Osteoblast (primary cell): Measurements from ENCODE around the gene BMP2K. TPM values are rescaled to one million over a fixed set of nuclear protein-coding genes. Genes with fewer than 3 reads are reported as not detected.
A peak's percentile ranks its signal among the peaks of the same experiment; 100 is the strongest.

ENCODE experiments used
- DNase-seq: peaks from one replicate; pipeline ENCODE4 v3.0.0; 2011; ENCODE audit warnings: low spot score, mixed read lengths; ENCODE audit not compliant: insufficient read length; ENCODE audit errors: missing footprints
- H2AFZ ChIP-seq: 2 replicates; pipeline ENCODE4 v1.6.0; 2011; ENCODE audit warnings: mild to moderate bottlenecking, low read length
- H3K27ac ChIP-seq: 2 replicates; pipeline ENCODE4 v1.5.1; 2011; ENCODE audit warnings: mild to moderate bottlenecking, low read depth, low read length, moderate library complexity
- H3K27me3 ChIP-seq: 2 replicates; pipeline ENCODE4 v1.6.0; 2012; ENCODE audit warnings: mild to moderate bottlenecking, control low read depth, inconsistent platforms, low read length, moderate library complexity; ENCODE audit not compliant: insufficient read depth
- H3K36me3 ChIP-seq: 2 replicates; pipeline ENCODE4 v1.5.1; 2011; ENCODE audit warnings: mild to moderate bottlenecking, low read length, control low read depth, moderate library complexity; ENCODE audit not compliant: insufficient read depth
- H3K4me1 ChIP-seq: 2 replicates; pipeline ENCODE4 v1.5.1; 2011; ENCODE audit warnings: mild to moderate bottlenecking, low read length, control low read depth, moderate library complexity; ENCODE audit not compliant: insufficient read depth
- H3K4me2 ChIP-seq: 2 replicates; pipeline ENCODE4 v1.6.0; 2011; ENCODE audit warnings: mild to moderate bottlenecking, low read length; ENCODE audit not compliant: insufficient read depth
- H3K4me3 ChIP-seq: fragments of 200-600 bp; sonication (generic); 3 replicates; pipeline ENCODE4 v1.5.1; 2012; ENCODE audit warnings: mild to moderate bottlenecking, low read length, inconsistent platforms; ENCODE audit not compliant: insufficient read depth
- H3K79me2 ChIP-seq: 2 replicates; pipeline ENCODE4 v1.6.0; 2012; ENCODE audit warnings: mild to moderate bottlenecking, low read length, control low read depth, inconsistent platforms; ENCODE audit not compliant: insufficient read depth
- H3K9me3 ChIP-seq: 2 replicates; pipeline ENCODE4 v1.5.1; 2011; ENCODE audit warnings: low read depth, low read length, control low read depth
- H4K20me1 ChIP-seq: 2 replicates; pipeline ENCODE4 v1.6.0; 2012; ENCODE audit warnings: mild to moderate bottlenecking, low read length, control low read depth; ENCODE audit not compliant: insufficient read depth
- total RNA-seq: library from RNA; depleted of rRNA; stranded (reverse); fragments of >200 nt; gene quantifications from 2 replicates; pipeline ENCODE4 v1.2.3, GENCODE V29; 2012
- TF ChIP-seq, protein P1 (sequence below): IDR thresholded peaks from 2 replicates; pipeline ENCODE4 v1.5.1; 2011; ENCODE audit warnings: mild to moderate bottlenecking, low read depth, low read length, moderate library complexity; ENCODE audit errors: extremely low read depth

The BMP2K gene
- total RNA-seq, 1 donor = 61.2 TPM

DNA sequence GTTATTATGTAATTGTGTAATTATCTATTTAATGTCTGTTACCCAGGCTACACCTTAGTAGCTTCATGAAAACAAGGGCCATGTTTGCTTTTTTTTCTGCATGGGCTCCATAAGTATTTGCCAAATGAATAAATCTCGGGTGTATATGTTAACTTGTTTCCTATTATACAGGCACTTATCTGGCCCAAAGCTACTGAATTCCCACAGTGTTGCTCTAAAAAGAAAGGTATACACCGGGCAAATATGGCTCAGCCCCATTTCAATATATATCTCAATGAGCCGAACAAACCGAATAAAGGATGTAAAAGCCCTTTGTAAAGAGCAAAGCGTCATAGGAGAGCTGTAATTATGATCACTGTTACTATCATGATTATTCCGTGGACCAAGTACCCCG, 162.3 kb downstream of the BMP2K start:
- DNase-seq = no peak

DNA sequence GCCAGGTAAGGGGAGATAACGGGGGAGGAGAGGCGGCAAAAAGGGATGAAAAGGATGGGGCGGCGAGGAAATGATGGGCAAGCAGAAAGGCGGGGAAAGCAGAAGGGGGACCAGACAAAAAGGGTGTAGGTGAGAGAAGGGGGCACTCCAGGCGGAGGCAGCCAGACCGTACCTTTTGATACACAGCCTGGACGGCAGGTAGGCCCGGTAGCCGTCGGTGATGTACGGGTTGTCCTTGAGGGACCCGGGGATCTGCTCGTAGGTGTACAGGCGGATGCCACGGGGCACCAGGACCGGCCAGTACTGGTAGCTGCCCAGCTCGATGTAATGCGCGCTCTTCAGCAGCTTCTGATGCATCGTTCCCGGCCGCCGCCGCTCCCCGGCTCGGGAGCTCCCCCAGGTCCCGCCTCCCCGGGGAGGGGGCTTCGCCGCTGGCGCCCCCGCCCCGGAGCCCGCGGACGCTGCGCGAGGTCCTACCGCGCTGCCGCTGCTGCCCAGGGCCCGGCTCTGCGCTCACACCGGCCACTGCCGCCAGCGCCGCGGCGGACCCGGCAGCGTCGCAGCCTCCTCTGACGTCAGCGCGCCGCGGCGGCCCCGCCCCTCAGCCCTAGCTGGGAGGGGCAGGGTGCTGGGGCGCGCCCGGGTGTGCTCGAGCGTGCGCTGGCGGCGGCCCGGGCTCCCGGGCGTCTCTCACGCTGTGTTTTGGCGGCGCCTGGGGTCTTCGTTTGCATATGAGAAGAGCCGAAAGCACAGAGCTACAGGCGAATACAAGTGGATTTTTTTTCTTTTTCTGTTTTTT, 162.9 kb downstream of the BMP2K start, which contains the start of gene PAQR3:
TSS of gene PAQR3 (minus strand) at position 571 of the 799 bp plus-strand sequence. CDS start at position 357, 214 bp downstream.
- Histone ChIP-seq H3K4me1 (peaks cover 8% of the 10 kb centered on the region), H3K27ac (peak within 1 kb of the TSS; percentile 80), H3K27me3 (peaks cover 16% of the 10 kb centered on the region), H2AFZ (peak within 1 kb of the TSS; percentile 99), H3K36me3 (no peaks in the 10 kb centered on the region), H3K9me3 (no peaks in the 10 kb centered on the region), H3K79me2 (peaks cover 26% of the 10 kb centered on the region), H4K20me1 (no peaks in the 10 kb centered on the region), H3K4me3 (peak within 1 kb of the TSS; percentile 88), H3K4me2 (peak within 1 kb of the TSS; percentile 97)
- TF ChIP-seq, protein P1, sequence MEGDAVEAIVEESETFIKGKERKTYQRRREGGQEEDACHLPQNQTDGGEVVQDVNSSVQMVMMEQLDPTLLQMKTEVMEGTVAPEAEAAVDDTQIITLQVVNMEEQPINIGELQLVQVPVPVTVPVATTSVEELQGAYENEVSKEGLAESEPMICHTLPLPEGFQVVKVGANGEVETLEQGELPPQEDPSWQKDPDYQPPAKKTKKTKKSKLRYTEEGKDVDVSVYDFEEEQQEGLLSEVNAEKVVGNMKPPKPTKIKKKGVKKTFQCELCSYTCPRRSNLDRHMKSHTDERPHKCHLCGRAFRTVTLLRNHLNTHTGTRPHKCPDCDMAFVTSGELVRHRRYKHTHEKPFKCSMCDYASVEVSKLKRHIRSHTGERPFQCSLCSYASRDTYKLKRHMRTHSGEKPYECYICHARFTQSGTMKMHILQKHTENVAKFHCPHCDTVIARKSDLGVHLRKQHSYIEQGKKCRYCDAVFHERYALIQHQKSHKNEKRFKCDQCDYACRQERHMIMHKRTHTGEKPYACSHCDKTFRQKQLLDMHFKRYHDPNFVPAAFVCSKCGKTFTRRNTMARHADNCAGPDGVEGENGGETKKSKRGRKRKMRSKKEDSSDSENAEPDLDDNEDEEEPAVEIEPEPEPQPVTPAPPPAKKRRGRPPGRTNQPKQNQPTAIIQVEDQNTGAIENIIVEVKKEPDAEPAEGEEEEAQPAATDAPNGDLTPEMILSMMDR = no peak
- DNase-seq = peak; percentile 97

More for the DNA sequence above, 162.3 kb downstream of the BMP2K start:
- Histone ChIP-seq H3K36me3 (no peaks in the 10 kb centered on the region), H3K4me3 (peak overlapping the region; percentile 88), H2AFZ (peak overlapping the region; percentile 99), H3K9me3 (no peaks in the 10 kb centered on the region), H3K4me1 (peaks cover 8% of the 10 kb centered on the region), H3K27ac (peak overlapping the region; percentile 80), H3K4me2 (peak overlapping the region; percentile 97), H3K79me2 (peaks cover 26% of the 10 kb centered on the region), H4K20me1 (no peaks in the 10 kb centered on the region), H3K27me3 (peaks cover 11% of the 10 kb centered on the region)
- TF ChIP-seq, protein P1 = no peak

DNA sequence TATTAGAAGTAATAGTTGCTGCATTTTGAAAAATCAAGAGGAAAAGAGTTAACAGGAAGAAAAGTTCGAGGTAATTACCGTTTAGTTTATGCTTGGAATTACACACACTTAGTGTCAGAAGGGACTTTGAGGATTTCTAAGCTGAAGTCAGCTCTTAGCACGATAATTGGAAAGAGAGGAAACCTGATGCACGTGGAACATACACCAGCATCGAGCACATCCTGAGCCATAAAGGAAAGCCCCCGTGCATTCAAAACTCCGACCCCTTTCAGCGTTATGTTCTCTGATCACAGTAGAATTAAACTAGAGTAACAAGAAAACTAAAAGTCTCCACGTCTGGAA, 163.5 kb downstream of the BMP2K start:
- Histone ChIP-seq H3K36me3 (no peaks in the 10 kb centered on the region), H2AFZ (peak overlapping the region; percentile 76), H3K4me3 (peak overlapping the region; percentile 88), H3K4me1 (peaks cover 8% of the 10 kb centered on the region), H3K9me3 (no peaks in the 10 kb centered on the region), H3K4me2 (peak overlapping the region; percentile 85), H3K27me3 (peaks cover 21% of the 10 kb centered on the region), H3K79me2 (peaks cover 26% of the 10 kb centered on the region), H3K27ac (no peak overlapping the region), H4K20me1 (no peaks in the 10 kb centered on the region)
- TF ChIP-seq, protein P1 = no peak
- DNase-seq = no peak

DNA sequence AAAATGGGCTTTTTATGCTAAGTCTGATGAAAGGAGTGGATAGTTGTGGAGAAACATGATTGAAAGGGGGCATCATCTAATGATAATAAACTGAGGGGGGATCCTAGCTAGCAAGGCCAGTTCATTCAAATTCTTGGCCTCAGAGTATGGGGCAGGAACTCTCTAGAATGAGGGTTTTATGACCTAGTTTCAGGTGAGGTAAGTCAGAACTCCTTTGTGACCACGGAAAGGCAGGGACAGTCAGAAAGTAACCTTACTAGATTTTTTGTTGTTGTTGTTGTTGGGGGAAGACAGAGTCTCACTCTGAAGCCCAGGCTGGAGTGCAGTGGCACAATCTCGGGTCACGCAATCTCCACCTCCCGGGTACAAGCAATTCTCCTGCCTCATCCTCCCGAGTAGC, 164.6 kb downstream of the BMP2K start:
- Histone ChIP-seq H3K27me3 (peaks cover 21% of the 10 kb centered on the region), H3K4me3 (no peak overlapping the region), H3K4me2 (no peak overlapping the region), H3K4me1 (peaks cover 8% of the 10 kb centered on the region), H3K79me2 (peaks cover 26% of the 10 kb centered on the region), H3K9me3 (no peaks in the 10 kb centered on the region), H3K27ac (no peak overlapping the region), H2AFZ (no peak overlapping the region), H4K20me1 (no peaks in the 10 kb centered on the region), H3K36me3 (no peaks in the 10 kb centered on the region)
- TF ChIP-seq, protein P1 = no peak
- peak; percentile 50 for DNase-seq
